HepG2 (cell line): ENCODE data around the gene BMERB1. TPM values are rescaled to one million over a fixed set of nuclear protein-coding genes. Genes with fewer than 3 reads are reported as not detected.
A peak's percentile ranks its signal among the peaks of the same experiment; 100 is the strongest.

Experiments
- ARHGAP35 ChIP-seq: sonication (generic); formaldehyde crosslinking; IDR thresholded peaks from 2 replicates; pipeline ENCODE4 v1.9.0; 2022; ENCODE audit warnings: mild to moderate bottlenecking, inconsistent platforms, moderate library complexity, missing genetic modification reagents, borderline replicate concordance
- DR1 ChIP-seq: sonication (generic); formaldehyde crosslinking; IDR thresholded peaks from 2 replicates; pipeline ENCODE4 v1.8.0; 2021; ENCODE audit warnings: mild to moderate bottlenecking, missing genetic modification reagents, inconsistent platforms
- HDAC2 ChIP-seq: sonication (generic); formaldehyde crosslinking; IDR thresholded peaks from 2 replicates; pipeline ENCODE4 v1.4.0; 2020; ENCODE audit warnings: missing genetic modification reagents
- HNRNPUL1 ChIP-seq: fragments of 200-400 bp; formaldehyde crosslinking; IDR thresholded peaks from 2 replicates; pipeline ENCODE4 v1.6.1; 2017; ENCODE audit warnings: low read depth, mild to moderate bottlenecking, low read length, moderate library complexity
- JUNB ChIP-seq: sonication (generic); formaldehyde crosslinking; IDR thresholded peaks from 2 replicates; pipeline ENCODE4 v1.8.0; 2022; ENCODE audit warnings: missing genetic modification reagents, mild to moderate bottlenecking, borderline replicate concordance
- NPAS2 ChIP-seq: sonication (generic); formaldehyde crosslinking; IDR thresholded peaks from 2 replicates; pipeline ENCODE4 v1.8.0; 2022; ENCODE audit warnings: mild to moderate bottlenecking, missing genetic modification reagents, borderline replicate concordance
- PAX8 ChIP-seq: sonication (generic); formaldehyde crosslinking; IDR thresholded peaks from 2 replicates; pipeline ENCODE4 v1.8.0; 2022; ENCODE audit warnings: mild to moderate bottlenecking, missing genetic modification reagents, borderline replicate concordance
- PHF5A ChIP-seq: IDR thresholded peaks from one replicate; pipeline ENCODE4 v1.6.1; 2018; ENCODE audit warnings: low read depth, missing genetic modification reagents; ENCODE audit not compliant: unreplicated experiment
- RBM39 ChIP-seq: fragments of 200-400 bp; formaldehyde crosslinking; IDR thresholded peaks from one replicate; pipeline ENCODE4 v1.6.1; 2018; ENCODE audit warnings: antibody characterized with exemption, mild to moderate bottlenecking, low read depth, low read length; ENCODE audit not compliant: poor library complexity, severe bottlenecking
- RORA ChIP-seq: sonication (generic); formaldehyde crosslinking; IDR thresholded peaks from 2 replicates; pipeline ENCODE4 v1.5.0; 2020; ENCODE audit warnings: mild to moderate bottlenecking, missing genetic modification reagents, moderate library complexity
- RXRB ChIP-seq: IDR thresholded peaks from 2 replicates; pipeline ENCODE4 v1.6.1; 2016; ENCODE audit warnings: borderline replicate concordance, missing genetic modification reagents, missing compliant biosample characterization
- ZBTB20 ChIP-seq: sonication (generic); formaldehyde crosslinking; IDR thresholded peaks from 2 replicates; pipeline ENCODE4 v1.8.1; 2023; ENCODE audit warnings: missing genetic modification reagents, low read depth, mild to moderate bottlenecking, borderline replicate concordance
- ZNF225 ChIP-seq: sonication (generic); formaldehyde crosslinking; IDR thresholded peaks from 2 replicates; pipeline ENCODE4 v1.4.0; 2020; ENCODE audit warnings: mild to moderate bottlenecking, missing genetic modification reagents
- ZNF230 ChIP-seq: sonication (generic); formaldehyde crosslinking; IDR thresholded peaks from 2 replicates; pipeline ENCODE4 v1.4.0; 2020; ENCODE audit warnings: mild to moderate bottlenecking, missing genetic modification reagents
- ZNF296 ChIP-seq: sonication (generic); formaldehyde crosslinking; conservative IDR thresholded peaks from 2 replicates; pipeline ENCODE4 v1.5.0; 2020; ENCODE audit warnings: mild to moderate bottlenecking, missing genetic modification reagents
- ZNF33A ChIP-seq: sonication (generic); formaldehyde crosslinking; IDR thresholded peaks from 2 replicates; pipeline ENCODE4 v1.5.1; 2020; ENCODE audit warnings: missing genetic modification reagents, mild to moderate bottlenecking, moderate library complexity, borderline replicate concordance
- ZNF441 ChIP-seq: sonication (generic); formaldehyde crosslinking; IDR thresholded peaks from 2 replicates; pipeline ENCODE4 v1.7.0; 2021; ENCODE audit warnings: missing genetic modification reagents, borderline replicate concordance
- ZNF724P ChIP-seq: sonication (generic); formaldehyde crosslinking; IDR thresholded peaks from 2 replicates; pipeline ENCODE4 v1.8.0; 2022; ENCODE audit warnings: missing genetic modification reagents, borderline replicate concordance
- polyA plus RNA-seq, 8 experiments: library from polyadenylated mRNA; depleted of rRNA in 3 of 8; stranded (reverse) in 7 of 8; unstranded in 1 of 8; fragments of >200 nt; fragmentation: Illumina TruSeq in 4 of 8; extraction: Trizol in 4 of 8; gene quantifications; 2 replicates each; pipeline versions ENCODE4 v1.2.1 to v1.2.3, GENCODE V29; 2011 to 2016; ENCODE audit warnings: low read depth in 4 of 8, missing spikeins in 1 of 8, mixed read lengths in 1 of 8; ENCODE audit not compliant: insufficient read depth in 1 of 8
- total RNA-seq, 5 experiments: library from RNA; depleted of rRNA; stranded (reverse); fragments of >200 nt; fragmentation: Illumina TruSeq; extraction: Trizol; gene quantifications; 2 replicates each; pipeline ENCODE4 v1.2.3, GENCODE V29; 2016; ENCODE audit warnings: low read depth in 1 of 5
- TF ChIP-seq, protein P1 (sequence below): sonication (generic); formaldehyde crosslinking; IDR thresholded peaks from 2 replicates; pipeline ENCODE4 v1.4.0; 2020; ENCODE audit warnings: mild to moderate bottlenecking, missing genetic modification reagents
- TF ChIP-seq, protein P2 (sequence below): sonication (generic); formaldehyde crosslinking; IDR thresholded peaks from 2 replicates; pipeline ENCODE4 v1.9.0; 2022; ENCODE audit warnings: low read depth, missing genetic modification reagents

Gene BMERB1
- total and polyA plus RNA-seq, 2 of the 13 experiments (the other 11 are each of a cell fraction or from before 2014, with no cell fraction given), result 1.4 TPM

GRCh38 chr16:15396948-15397594 lies 37.3 kb upstream of the BMERB1 start (continued):
- TF ChIP-seq, protein P1, sequence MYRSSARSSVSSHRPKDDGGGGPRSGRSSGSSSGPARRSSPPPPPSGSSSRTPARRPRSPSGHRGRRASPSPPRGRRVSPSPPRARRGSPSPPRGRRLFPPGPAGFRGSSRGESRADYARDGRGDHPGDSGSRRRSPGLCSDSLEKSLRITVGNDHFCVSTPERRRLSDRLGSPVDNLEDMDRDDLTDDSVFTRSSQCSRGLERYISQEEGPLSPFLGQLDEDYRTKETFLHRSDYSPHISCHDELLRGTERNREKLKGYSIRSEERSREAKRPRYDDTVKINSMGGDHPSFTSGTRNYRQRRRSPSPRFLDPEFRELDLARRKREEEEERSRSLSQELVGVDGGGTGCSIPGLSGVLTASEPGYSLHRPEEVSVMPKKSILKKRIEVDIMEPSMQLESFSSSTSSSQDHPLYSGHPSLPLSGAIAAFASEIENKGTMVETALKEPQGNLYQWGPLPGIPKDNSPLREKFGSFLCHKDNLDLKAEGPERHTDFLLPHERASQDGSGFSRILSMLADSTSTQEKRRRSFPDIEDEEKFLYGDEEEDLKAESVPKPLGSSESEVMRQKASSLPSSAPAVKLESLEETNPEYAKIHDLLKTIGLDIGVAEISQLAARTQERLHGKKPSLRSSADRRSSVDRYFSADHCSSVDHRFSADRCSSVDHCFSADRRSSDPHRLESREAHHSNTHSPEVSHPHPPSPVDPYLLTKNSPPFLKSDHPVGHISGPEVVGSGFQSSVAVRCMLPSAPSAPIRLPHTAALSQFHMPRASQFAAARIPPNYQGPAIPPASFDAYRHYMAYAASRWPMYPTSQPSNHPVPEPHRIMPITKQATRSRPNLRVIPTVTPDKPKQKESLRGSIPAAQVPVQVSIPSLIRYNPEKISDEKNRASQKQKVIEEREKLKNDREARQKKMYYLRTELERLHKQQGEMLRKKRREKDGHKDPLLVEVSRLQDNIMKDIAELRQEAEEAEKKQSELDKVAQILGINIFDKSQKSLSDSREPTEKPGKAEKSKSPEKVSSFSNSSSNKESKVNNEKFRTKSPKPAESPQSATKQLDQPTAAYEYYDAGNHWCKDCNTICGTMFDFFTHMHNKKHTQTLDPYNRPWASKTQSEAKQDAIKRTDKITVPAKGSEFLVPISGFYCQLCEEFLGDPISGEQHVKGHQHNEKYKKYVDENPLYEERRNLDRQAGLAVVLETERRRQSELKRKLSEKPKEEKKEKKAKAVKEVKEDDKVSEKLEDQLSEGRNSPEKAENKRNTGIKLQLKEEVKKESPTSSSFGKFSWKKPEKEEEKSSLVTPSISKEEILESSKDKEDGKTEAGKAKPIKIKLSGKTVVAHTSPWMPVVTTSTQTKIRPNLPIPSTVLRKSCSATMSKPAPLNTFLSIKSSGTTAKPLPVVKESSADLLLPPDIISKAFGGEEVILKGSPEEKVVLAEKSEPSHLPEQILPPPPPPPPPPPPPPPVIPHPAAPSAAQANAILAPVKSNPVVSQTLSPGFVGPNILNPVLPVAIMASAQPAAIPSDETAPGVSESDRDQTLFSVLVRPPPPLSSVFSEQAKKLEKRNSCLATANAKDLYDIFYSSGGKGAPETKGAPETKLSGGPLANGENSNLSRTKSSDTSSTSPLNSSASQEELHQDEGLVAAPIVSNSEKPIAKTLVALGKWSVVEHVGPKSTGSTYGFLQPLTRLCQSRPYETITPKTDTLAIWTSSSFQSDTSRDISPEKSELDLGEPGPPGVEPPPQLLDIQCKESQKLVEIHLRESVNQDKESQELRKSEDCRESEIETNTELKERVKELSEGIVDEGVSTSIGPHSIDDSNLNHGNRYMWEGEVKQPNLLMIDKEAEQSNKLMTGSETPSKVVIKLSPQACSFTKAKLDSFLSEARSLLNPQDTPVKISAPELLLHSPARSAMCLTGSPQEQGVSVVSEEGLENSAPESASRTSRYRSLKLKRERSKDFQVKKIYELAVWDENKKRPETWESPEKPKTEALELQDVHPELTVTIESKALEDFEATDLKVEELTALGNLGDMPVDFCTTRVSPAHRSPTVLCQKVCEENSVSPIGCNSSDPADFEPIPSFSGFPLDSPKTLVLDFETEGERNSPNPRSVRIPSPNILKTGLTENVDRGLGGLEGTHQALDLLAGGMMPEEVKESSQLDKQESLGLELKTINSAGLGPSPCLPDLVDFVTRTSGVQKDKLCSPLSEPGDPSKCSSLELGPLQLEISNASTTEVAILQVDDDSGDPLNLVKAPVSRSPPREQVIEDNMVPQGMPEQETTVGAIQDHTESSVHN (CRISPR knock-in tag), result no peak
- TF ChIP-seq, protein P2, sequence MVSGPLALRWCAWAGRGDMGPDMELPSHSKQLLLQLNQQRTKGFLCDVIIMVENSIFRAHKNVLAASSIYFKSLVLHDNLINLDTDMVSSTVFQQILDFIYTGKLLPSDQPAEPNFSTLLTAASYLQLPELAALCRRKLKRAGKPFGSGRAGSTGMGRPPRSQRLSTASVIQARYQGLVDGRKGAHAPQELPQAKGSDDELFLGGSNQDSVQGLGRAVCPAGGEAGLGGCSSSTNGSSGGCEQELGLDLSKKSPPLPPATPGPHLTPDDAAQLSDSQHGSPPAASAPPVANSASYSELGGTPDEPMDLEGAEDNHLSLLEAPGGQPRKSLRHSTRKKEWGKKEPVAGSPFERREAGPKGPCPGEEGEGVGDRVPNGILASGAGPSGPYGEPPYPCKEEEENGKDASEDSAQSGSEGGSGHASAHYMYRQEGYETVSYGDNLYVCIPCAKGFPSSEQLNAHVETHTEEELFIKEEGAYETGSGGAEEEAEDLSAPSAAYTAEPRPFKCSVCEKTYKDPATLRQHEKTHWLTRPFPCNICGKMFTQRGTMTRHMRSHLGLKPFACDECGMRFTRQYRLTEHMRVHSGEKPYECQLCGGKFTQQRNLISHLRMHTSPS (CRISPR knock-in tag), result no peak
- TF ChIP-seq ZBTB20 (CRISPR knock-in tag) (no peak), ZNF33A (CRISPR knock-in tag) (no peak), ZNF230 (CRISPR knock-in tag) (no peak), ZNF225 (CRISPR knock-in tag) (no peak; the same call in 1 of the 2 replicates), ZNF296 (no peak), JUNB (CRISPR knock-in tag) (no peak), RBM39 (no peak), PAX8 (no peak), PHF5A (CRISPR knock-in tag) (no peak), DR1 (CRISPR knock-in tag) (no peak), ZNF441 (CRISPR knock-in tag) (no peak), HDAC2 (CRISPR knock-in tag) (no peak), HNRNPUL1 (no peak), RORA (CRISPR knock-in tag) (no peak), RXRB (CRISPR knock-in tag) (0 out of 2 replicates have a peak, but pooled peaks have one; percentile 1), ARHGAP35 (0 out of 2 replicates have a peak, but pooled peaks have one; percentile 19), NPAS2 (CRISPR knock-in tag) (no peak), ZNF724P (CRISPR knock-in tag) (no peak)
